ENCODE measurements around the gene MAB21L3.

MAB21L3 gene

DNA sequence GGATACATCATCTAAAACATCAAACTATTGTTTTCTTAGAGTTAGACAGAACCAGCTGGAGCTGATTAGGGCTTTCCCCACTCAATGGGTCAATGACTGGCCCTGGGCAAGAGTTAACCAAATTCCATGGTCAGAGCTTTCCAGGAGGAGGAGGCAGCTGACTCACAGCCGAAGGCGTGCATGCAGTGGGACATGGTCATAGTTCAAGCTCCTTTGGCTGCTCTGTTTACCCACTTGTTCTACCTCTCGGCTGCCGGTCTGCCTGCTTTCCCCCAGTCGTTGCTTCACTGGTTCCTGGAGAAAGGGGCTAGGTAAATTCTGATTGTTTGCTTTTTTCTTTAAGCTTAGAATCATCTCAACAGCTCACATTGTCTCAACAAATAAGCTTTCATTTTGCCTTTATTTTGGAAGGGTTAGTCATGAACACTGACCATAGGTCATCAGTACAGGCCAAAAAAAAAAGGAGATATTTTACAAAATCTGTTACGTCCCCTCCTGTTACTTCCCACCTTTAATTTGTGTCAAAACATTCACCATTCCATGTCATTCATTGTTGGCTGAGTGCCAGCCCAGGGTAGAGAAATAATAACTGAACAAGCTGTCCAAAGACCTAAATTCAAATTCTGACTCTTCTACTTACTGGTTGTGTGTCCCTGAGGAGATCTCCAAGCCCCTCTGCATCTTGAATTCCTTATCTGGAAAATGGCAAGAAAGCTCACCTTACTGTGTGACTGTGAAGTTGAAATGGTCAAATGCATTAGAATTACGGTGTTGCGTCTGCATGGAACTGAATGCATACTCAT is 12.0 kb downstream of the MAB21L3 start:
- no peak for DNase-seq (ENCODE audit: low read depth, low spot score)
- H3K36me3 ChIP-seq (ENCODE audit: insufficient read depth, insufficient read length, low read length): no peaks in the 10 kb centered on the region
- H3K4me1 ChIP-seq (ENCODE audit: insufficient read depth, insufficient read length): no peaks in the 10 kb centered on the region
- H3K4me3 ChIP-seq (ENCODE audit: insufficient read length, low read depth): no peak overlapping the region
- H3K9ac ChIP-seq (ENCODE audit: insufficient read length, low read depth): no peak overlapping the region
- TF ChIP-seq YY1 (IDR thresholded peaks at IDR 0.05; ENCODE audit: insufficient read depth, insufficient read length): no peak
- TF ChIP-seq ZNF274 (IDR thresholded peaks at IDR 0.05; ENCODE audit: low read depth, low read length): no peak
- TF ChIP-seq SUZ12 (IDR thresholded peaks at IDR 0.05; ENCODE audit: extremely low read depth, insufficient read depth, insufficient read length): no peak
- H3K9me3 ChIP-seq (ENCODE audit: insufficient read depth, low read length): no peaks in the 10 kb centered on the region
- no peaks in the 10 kb centered on the region for H3K27me3 ChIP-seq (ENCODE audit: insufficient read depth, insufficient read length)

- no peaks in the 10 kb centered on the region for H3K9me3 ChIP-seq (ENCODE audit: insufficient read depth, low read length)
- H3K36me3 ChIP-seq (ENCODE audit: insufficient read depth, insufficient read length, low read length): no peaks in the 10 kb centered on the region
- no peak for DNase-seq (ENCODE audit: low read depth, low spot score)
- no peaks in the 10 kb centered on the region for H3K27me3 ChIP-seq (ENCODE audit: insufficient read depth, insufficient read length)
- no peak overlapping the region for H3K9ac ChIP-seq (ENCODE audit: insufficient read length, low read depth)
- H3K4me1 ChIP-seq (ENCODE audit: insufficient read depth, insufficient read length): no peaks in the 10 kb centered on the region
- no peak overlapping the region for H3K4me3 ChIP-seq (ENCODE audit: insufficient read length, low read depth)
- TF ChIP-seq SUZ12 (IDR thresholded peaks at IDR 0.05; ENCODE audit: extremely low read depth, insufficient read depth, insufficient read length): no peak
- TF ChIP-seq ZNF274 (IDR thresholded peaks at IDR 0.05; ENCODE audit: low read depth, low read length): no peak
- TF ChIP-seq YY1 (IDR thresholded peaks at IDR 0.05; ENCODE audit: insufficient read depth, insufficient read length): no peak
These were observed 12.8 kb downstream of the MAB21L3 start for GRCh38 chr1:116123837-116124533.

DNA sequence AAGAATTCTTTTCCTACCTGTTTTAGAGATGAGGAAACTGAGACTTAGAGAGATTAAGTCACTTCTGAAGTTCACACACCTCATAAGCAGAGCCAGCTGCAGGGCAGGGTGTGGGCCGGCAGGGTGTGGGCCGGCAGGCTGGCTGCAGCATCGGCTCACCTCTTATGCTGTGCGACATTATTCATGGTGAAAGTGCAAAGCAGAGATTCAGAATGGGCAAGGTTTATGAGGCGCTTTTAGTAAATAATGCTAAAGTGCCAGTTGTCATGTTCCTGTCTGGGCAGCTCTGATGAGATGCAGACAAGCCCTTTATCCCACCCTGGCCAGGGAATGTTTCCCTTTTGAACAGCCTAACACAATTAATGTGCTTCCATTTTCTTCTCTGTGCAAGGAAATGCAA is 14.6 kb downstream of the MAB21L3 start:
- Histone ChIP-seq H3K4me1 (ENCODE audit: insufficient read depth, insufficient read length) (no peaks in the 10 kb centered on the region), H3K4me3 (ENCODE audit: insufficient read length, low read depth) (no peak overlapping the region)

DNA sequence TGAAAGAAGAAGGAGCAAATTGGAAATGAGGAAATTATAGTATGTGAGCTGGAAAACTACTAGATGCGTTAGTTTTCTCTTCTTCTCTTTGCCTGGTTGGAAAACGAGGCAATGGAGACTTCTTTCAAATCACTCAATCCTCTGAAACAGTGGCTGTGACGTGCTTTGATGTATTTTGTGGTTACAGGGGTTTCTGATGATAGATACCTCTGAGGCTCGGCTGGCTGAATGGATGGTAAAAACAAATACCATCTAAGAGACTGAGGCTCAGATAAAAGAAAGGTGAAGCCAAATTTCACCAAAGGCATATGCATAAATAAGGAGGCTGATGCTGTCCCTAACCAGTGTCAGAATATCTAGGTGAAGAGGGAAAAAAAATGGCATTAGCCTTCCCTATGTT is 15.1 kb downstream of the MAB21L3 start:
- no peak for DNase-seq (ENCODE audit: low read depth, low spot score)
- Histone ChIP-seq H3K9ac (ENCODE audit: insufficient read length, low read depth) (no peak overlapping the region), H3K27me3 (ENCODE audit: insufficient read depth, insufficient read length) (no peaks in the 10 kb centered on the region), H3K9me3 (ENCODE audit: insufficient read depth, low read length) (no peaks in the 10 kb centered on the region), H3K4me1 (ENCODE audit: insufficient read depth, insufficient read length) (no peaks in the 10 kb centered on the region), H3K36me3 (ENCODE audit: insufficient read depth, insufficient read length, low read length) (no peaks in the 10 kb centered on the region), H3K4me3 (ENCODE audit: insufficient read length, low read depth) (no peak overlapping the region)
- no peak for TF ChIP-seq YY1 (IDR thresholded peaks at IDR 0.05; ENCODE audit: insufficient read depth, insufficient read length)
- TF ChIP-seq ZNF274 (IDR thresholded peaks at IDR 0.05; ENCODE audit: low read depth, low read length): no peak
- TF ChIP-seq SUZ12 (IDR thresholded peaks at IDR 0.05; ENCODE audit: extremely low read depth, insufficient read depth, insufficient read length): no peak

More for the DNA sequence above, 14.6 kb downstream of the MAB21L3 start:
- H3K9me3 ChIP-seq (ENCODE audit: insufficient read depth, low read length): no peaks in the 10 kb centered on the region
- TF ChIP-seq YY1 (IDR thresholded peaks at IDR 0.05; ENCODE audit: insufficient read depth, insufficient read length) (no peak), ZNF274 (IDR thresholded peaks at IDR 0.05; ENCODE audit: low read depth, low read length) (no peak), SUZ12 (IDR thresholded peaks at IDR 0.05; ENCODE audit: extremely low read depth, insufficient read depth, insufficient read length) (no peak)
- H3K9ac ChIP-seq (ENCODE audit: insufficient read length, low read depth): no peak overlapping the region
- no peaks in the 10 kb centered on the region for H3K36me3 ChIP-seq (ENCODE audit: insufficient read depth, insufficient read length, low read length)
- H3K27me3 ChIP-seq (ENCODE audit: insufficient read depth, insufficient read length): no peaks in the 10 kb centered on the region
- no peak for DNase-seq (ENCODE audit: low read depth, low spot score)

- H3K4me1 ChIP-seq (ENCODE audit: insufficient read depth, insufficient read length): no peaks in the 10 kb centered on the region
- no peak for TF ChIP-seq ZNF274 (IDR thresholded peaks at IDR 0.05; ENCODE audit: low read depth, low read length)
- TF ChIP-seq YY1 (IDR thresholded peaks at IDR 0.05; ENCODE audit: insufficient read depth, insufficient read length): no peak
- no peak for TF ChIP-seq SUZ12 (IDR thresholded peaks at IDR 0.05; ENCODE audit: extremely low read depth, insufficient read depth, insufficient read length)
- H3K9ac ChIP-seq (ENCODE audit: insufficient read length, low read depth): no peak overlapping the region
- no peaks in the 10 kb centered on the region for H3K27me3 ChIP-seq (ENCODE audit: insufficient read depth, insufficient read length)
- no peak for DNase-seq (ENCODE audit: low read depth, low spot score)
- no peaks in the 10 kb centered on the region for H3K36me3 ChIP-seq (ENCODE audit: insufficient read depth, insufficient read length, low read length)
- no peaks in the 10 kb centered on the region for H3K9me3 ChIP-seq (ENCODE audit: insufficient read depth, low read length)
- no peak overlapping the region for H3K4me3 ChIP-seq (ENCODE audit: insufficient read length, low read depth)
These were observed 16.1 kb downstream of the MAB21L3 start for GRCh38 chr1:116127123-116127847.

DNA sequence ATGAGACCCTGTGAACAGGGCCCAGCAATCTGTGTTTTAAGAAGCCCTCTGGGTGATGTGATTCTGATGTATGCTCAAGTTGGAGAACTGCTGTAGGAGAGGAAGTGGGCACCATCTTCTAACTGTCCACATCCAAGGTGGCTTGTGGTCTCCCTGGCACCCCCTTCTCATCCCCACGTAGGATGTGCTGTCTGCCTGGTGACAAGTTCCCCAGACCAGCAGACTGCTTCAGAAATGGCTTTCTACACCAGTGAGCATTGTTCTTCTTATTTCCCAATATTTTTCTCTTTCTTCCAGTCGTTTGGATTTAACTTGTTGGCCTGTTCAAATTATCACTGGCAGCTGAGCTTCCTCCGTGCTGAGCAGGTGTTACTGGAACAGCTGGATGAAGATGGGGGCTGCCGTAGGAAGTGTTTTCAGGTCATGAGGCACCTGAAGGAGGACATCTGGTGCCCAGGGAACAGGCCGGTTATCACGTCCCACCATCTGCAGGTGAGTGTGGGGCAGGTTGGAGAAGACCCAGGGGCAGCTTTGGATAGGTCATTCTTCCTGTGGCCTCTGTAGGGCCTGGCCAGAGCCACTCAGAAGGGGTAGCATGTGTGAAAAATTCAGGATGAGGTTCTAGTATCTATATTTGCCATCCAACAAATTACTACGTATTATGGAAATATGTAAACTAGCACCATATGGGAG is 16.8 kb downstream of the MAB21L3 start:
- no peaks in the 10 kb centered on the region for H3K9me3 ChIP-seq (ENCODE audit: insufficient read depth, low read length)
- H3K9ac ChIP-seq (ENCODE audit: insufficient read length, low read depth): no peak overlapping the region
- no peaks in the 10 kb centered on the region for H3K27me3 ChIP-seq (ENCODE audit: insufficient read depth, insufficient read length)
- no peaks in the 10 kb centered on the region for H3K36me3 ChIP-seq (ENCODE audit: insufficient read depth, insufficient read length, low read length)
- no peak for TF ChIP-seq YY1 (IDR thresholded peaks at IDR 0.05; ENCODE audit: insufficient read depth, insufficient read length)
- no peak for TF ChIP-seq ZNF274 (IDR thresholded peaks at IDR 0.05; ENCODE audit: low read depth, low read length)
- no peak for TF ChIP-seq SUZ12 (IDR thresholded peaks at IDR 0.05; ENCODE audit: extremely low read depth, insufficient read depth, insufficient read length)
- H3K4me1 ChIP-seq (ENCODE audit: insufficient read depth, insufficient read length): no peaks in the 10 kb centered on the region
- no peak for DNase-seq (ENCODE audit: low read depth, low spot score)
- no peak overlapping the region for H3K4me3 ChIP-seq (ENCODE audit: insufficient read length, low read depth)
